ENCODE measurements around the gene AUTS2. TPM values are rescaled to one million over a fixed set of nuclear protein-coding genes. Genes with fewer than 3 reads are reported as not detected.

Gene AUTS2
- total RNA-seq, 1 experiment from 2014 or later: 256 TPM

DNA sequence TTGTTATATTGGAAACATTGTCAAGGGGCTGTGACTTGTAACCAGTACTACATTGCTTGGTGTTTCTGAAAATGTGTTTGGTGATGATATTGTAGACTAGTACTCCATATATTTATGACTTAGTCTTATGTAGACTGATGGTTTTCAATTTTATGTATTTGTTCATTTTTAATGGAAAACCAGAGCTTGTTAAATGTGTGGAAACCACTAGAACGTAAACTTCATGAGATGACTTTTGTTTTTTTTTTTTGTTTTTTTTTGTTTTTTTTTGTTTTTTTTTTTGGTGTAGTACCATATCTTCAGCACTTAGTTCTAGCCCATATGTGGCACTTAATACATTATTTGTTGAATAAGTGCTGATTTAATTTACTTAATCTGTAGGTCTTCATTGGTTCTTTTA lies 518.6 kb downstream of the AUTS2 start:
- H2BK5ac ChIP-seq (ENCODE audit: insufficient read length, low read length): no peak overlapping the region
- H3K4me2 ChIP-seq (ENCODE audit: insufficient read depth, insufficient read length, low read length): no peak overlapping the region
- no peaks in the 10 kb centered on the region for H3K9me3 ChIP-seq (ENCODE audit: control insufficient read depth, low read depth, low read length)
- H3T11ph ChIP-seq (ENCODE audit: low read length): no peak overlapping the region
- peak overlapping the region in 2 of 3 experiments; percentile 3 to 52; a peak in 3 of 7 replicates for H3K27ac Mint-ChIP-seq
- no peaks in the 10 kb centered on the region for H3K79me1 ChIP-seq (ENCODE audit: insufficient read depth, low read depth, low read length, poor library complexity, severe bottlenecking)
- no peak overlapping the region for H3K4me3 Mint-ChIP-seq
- H3K18ac ChIP-seq (ENCODE audit: insufficient read length, low read depth, low read length): no peak overlapping the region
- peaks cover 25% of the 10 kb centered on the region in 2 experiments for H3K4me1 Mint-ChIP-seq
- no peak for DNase-seq
- no peak overlapping the region for H2BK120ac ChIP-seq (ENCODE audit: low read depth, low read length, poor library complexity, severe bottlenecking)
- no peak overlapping the region for H3K4ac ChIP-seq (ENCODE audit: low read depth, low read length)
- no peaks in the 10 kb centered on the region for H3K27me3 Mint-ChIP-seq (ENCODE audit: low read depth)
- H4K8ac ChIP-seq (replicated peaks; ENCODE audit: insufficient read length, low read depth, low read length): no peak overlapping the region
- H3K79me2 ChIP-seq (ENCODE audit: insufficient read depth, low read length): no peaks in the 10 kb centered on the region
- peaks cover 7 to 13% of the 10 kb centered on the region in 2 experiments for H3K9me3 Mint-ChIP-seq
- no peak overlapping the region for H2BK15ac ChIP-seq (ENCODE audit: low read depth, low read length)
- H3K56ac ChIP-seq (ENCODE audit: insufficient read length, low read depth, low read length): no peak overlapping the region
- H3K9ac ChIP-seq (ENCODE audit: extremely low read depth, insufficient read length, low read length): no peak overlapping the region
- no peak overlapping the region for H2BK12ac ChIP-seq (ENCODE audit: insufficient read length, low read depth, low read length)
- no peaks in the 10 kb centered on the region for H3K4me1 ChIP-seq (ENCODE audit: insufficient read depth, low read length)
- no peak overlapping the region for H2BK20ac ChIP-seq (ENCODE audit: low read depth, low read length, poor library complexity, severe bottlenecking)
- no peak overlapping the region for H4K91ac ChIP-seq (ENCODE audit: insufficient read length, low read depth, low read length)
- H2AFZ ChIP-seq (ENCODE audit: low read length): no peak overlapping the region
- H2AK5ac ChIP-seq (ENCODE audit: insufficient read length, low read length): no peak overlapping the region
- peaks cover 5 to 14% (median 7%) of the 10 kb centered on the region in 3 experiments for H3K36me3 Mint-ChIP-seq (ENCODE audit: insufficient read depth in 1 of 3, low read depth in 3 of 3)
- H4K20me1 ChIP-seq (ENCODE audit: control insufficient read depth, insufficient read depth, insufficient read length): no peaks in the 10 kb centered on the region
- H3K27ac ChIP-seq (ENCODE audit: insufficient read length, low read depth, low read length): no peak overlapping the region
- no peak overlapping the region for H3K23ac ChIP-seq (ENCODE audit: insufficient read length, low read depth, low read length)
- no peaks in the 10 kb centered on the region for H3K23me2 ChIP-seq (ENCODE audit: insufficient read length, low read depth, low read length, poor library complexity, severe bottlenecking)
- H4K5ac ChIP-seq (ENCODE audit: insufficient read length, low read depth, low read length): no peak overlapping the region
- TF ChIP-seq, protein P1, sequence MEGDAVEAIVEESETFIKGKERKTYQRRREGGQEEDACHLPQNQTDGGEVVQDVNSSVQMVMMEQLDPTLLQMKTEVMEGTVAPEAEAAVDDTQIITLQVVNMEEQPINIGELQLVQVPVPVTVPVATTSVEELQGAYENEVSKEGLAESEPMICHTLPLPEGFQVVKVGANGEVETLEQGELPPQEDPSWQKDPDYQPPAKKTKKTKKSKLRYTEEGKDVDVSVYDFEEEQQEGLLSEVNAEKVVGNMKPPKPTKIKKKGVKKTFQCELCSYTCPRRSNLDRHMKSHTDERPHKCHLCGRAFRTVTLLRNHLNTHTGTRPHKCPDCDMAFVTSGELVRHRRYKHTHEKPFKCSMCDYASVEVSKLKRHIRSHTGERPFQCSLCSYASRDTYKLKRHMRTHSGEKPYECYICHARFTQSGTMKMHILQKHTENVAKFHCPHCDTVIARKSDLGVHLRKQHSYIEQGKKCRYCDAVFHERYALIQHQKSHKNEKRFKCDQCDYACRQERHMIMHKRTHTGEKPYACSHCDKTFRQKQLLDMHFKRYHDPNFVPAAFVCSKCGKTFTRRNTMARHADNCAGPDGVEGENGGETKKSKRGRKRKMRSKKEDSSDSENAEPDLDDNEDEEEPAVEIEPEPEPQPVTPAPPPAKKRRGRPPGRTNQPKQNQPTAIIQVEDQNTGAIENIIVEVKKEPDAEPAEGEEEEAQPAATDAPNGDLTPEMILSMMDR (conservative IDR thresholded peaks at IDR 0.05): no peak
- no peaks in the 10 kb centered on the region for H3K27me3 ChIP-seq (ENCODE audit: insufficient read depth, low read length)
- no CpG with 5 or more reads among the region's 1 CpG for WGBS (ENCODE audit: extremely low coverage, insufficient read length, low lambda C conversion rate)
- H3K14ac ChIP-seq (ENCODE audit: insufficient read depth, low read length): no peak overlapping the region

All from H9 (cell line).